ENCODE measurements around the gene PAK4. TPM values are rescaled to one million over a fixed set of nuclear protein-coding genes. Genes with fewer than 3 reads are reported as not detected.

Gene PAK4
- total RNA-seq, 1 experiment from 2014 or later: 63.1 TPM

DNA sequence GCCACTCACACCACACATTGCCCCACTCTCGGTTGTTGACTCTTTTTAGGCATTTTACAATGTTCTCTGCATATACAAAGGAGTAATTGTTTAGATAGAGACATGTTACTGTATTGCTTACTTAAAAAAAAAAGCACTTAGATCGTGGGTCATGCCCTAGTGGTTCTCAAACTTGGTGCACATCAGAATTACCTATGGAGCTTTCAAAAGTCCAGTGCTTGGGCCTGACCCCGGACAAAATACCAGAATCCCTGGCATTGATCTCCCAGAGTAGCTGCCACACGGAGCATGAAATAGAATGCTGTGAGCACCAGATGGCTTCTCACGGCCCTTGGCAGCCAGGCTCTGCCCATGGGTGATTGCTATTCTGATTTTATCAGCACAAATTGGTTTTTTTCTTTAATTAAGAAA lies 21.4 kb upstream of the PAK4 start:
- Histone ChIP-seq H2BK20ac (ENCODE audit: low read depth, low read length, poor library complexity, severe bottlenecking) (no peak overlapping the region), H3T11ph (ENCODE audit: low read length) (no peak overlapping the region), H3K27ac (ENCODE audit: insufficient read length, low read depth, low read length) (no peak overlapping the region), H4K91ac (ENCODE audit: insufficient read length, low read depth, low read length) (no peak overlapping the region), H3K9me3 (ENCODE audit: control insufficient read depth, low read depth, low read length) (no peaks in the 10 kb centered on the region), H3K79me1 (ENCODE audit: insufficient read depth, low read depth, low read length, poor library complexity, severe bottlenecking) (no peaks in the 10 kb centered on the region), H2AFZ (ENCODE audit: low read length) (no peak overlapping the region), H2BK12ac (ENCODE audit: insufficient read length, low read depth, low read length) (no peak overlapping the region), H2BK5ac (ENCODE audit: insufficient read length, low read length) (no peak overlapping the region), H3K56ac (ENCODE audit: insufficient read length, low read depth, low read length) (no peak overlapping the region), H3K23ac (ENCODE audit: insufficient read length, low read depth, low read length) (no peak overlapping the region), H2BK15ac (ENCODE audit: low read depth, low read length) (no peak overlapping the region), H4K5ac (ENCODE audit: insufficient read length, low read depth, low read length) (no peak overlapping the region), H4K20me1 (ENCODE audit: control insufficient read depth, insufficient read depth, insufficient read length) (no peaks in the 10 kb centered on the region), H3K4me2 (ENCODE audit: insufficient read depth, insufficient read length, low read length) (no peak overlapping the region), H3K27me3 (ENCODE audit: insufficient read depth, low read length) (no peaks in the 10 kb centered on the region; the same call in 1 of the 2 replicates), H3K18ac (ENCODE audit: insufficient read length, low read depth, low read length) (no peak overlapping the region), H3K23me2 (ENCODE audit: insufficient read length, low read depth, low read length, poor library complexity, severe bottlenecking) (no peaks in the 10 kb centered on the region), H3K79me2 (ENCODE audit: insufficient read depth, low read length) (no peaks in the 10 kb centered on the region), H3K4ac (ENCODE audit: low read depth, low read length) (no peak overlapping the region), H3K4me1 (ENCODE audit: insufficient read depth, low read length) (no peaks in the 10 kb centered on the region), H4K8ac (replicated peaks; ENCODE audit: insufficient read length, low read depth, low read length) (no peak overlapping the region), H3K14ac (ENCODE audit: insufficient read depth, low read length) (no peak overlapping the region), H2AK5ac (ENCODE audit: insufficient read length, low read length) (no peak overlapping the region), H3K9ac (ENCODE audit: extremely low read depth, insufficient read length, low read length) (no peak overlapping the region), H2BK120ac (ENCODE audit: low read depth, low read length, poor library complexity, severe bottlenecking) (no peak overlapping the region)
- Mint-ChIP-seq H3K9me3 (no peaks in the 10 kb centered on the region), H3K4me3 (no peak overlapping the region), H3K27ac (no peak overlapping the region; a peak in 1 of 7 replicates), H3K36me3 (ENCODE audit: insufficient read depth in 1 of 3, low read depth in 3 of 3) (no peaks in the 10 kb centered on the region; a peak in 1 of 7 replicates), H3K4me1 (peaks cover 4% of the 10 kb centered on the region in 2 experiments; a peak in 1 of 4 replicates), H3K27me3 (ENCODE audit: low read depth) (peaks cover 17% of the 10 kb centered on the region)
- no peak for DNase-seq
- TF ChIP-seq, protein P1, sequence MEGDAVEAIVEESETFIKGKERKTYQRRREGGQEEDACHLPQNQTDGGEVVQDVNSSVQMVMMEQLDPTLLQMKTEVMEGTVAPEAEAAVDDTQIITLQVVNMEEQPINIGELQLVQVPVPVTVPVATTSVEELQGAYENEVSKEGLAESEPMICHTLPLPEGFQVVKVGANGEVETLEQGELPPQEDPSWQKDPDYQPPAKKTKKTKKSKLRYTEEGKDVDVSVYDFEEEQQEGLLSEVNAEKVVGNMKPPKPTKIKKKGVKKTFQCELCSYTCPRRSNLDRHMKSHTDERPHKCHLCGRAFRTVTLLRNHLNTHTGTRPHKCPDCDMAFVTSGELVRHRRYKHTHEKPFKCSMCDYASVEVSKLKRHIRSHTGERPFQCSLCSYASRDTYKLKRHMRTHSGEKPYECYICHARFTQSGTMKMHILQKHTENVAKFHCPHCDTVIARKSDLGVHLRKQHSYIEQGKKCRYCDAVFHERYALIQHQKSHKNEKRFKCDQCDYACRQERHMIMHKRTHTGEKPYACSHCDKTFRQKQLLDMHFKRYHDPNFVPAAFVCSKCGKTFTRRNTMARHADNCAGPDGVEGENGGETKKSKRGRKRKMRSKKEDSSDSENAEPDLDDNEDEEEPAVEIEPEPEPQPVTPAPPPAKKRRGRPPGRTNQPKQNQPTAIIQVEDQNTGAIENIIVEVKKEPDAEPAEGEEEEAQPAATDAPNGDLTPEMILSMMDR (conservative IDR thresholded peaks at IDR 0.05): no peak
- WGBS (ENCODE audit: extremely low coverage, insufficient read length, low lambda C conversion rate): no CpG with 5 or more reads among the region's 5 CpGs

All from H9 (cell line).